Endothelial cell (in vitro differentiated cells): ENCODE measurements around the gene TMEM150A. TPM values are rescaled to one million over a fixed set of nuclear protein-coding genes. Genes with fewer than 3 reads are reported as not detected.

Experiments used
- DNase-seq: peaks from one replicate; pipeline ENCODE4 v3.0.0; 2021; ENCODE audit warnings: low spot score
- H3K27ac Mint-ChIP-seq: one replicate; pipeline ENCODE4 v1.8.0; 2021; ENCODE audit warnings: mixed read lengths, inconsistent platforms; ENCODE audit not compliant: unreplicated experiment
- H3K27me3 Mint-ChIP-seq: one replicate; pipeline ENCODE4 v1.8.0; 2021; ENCODE audit warnings: mild to moderate bottlenecking, moderate library complexity, mixed read lengths, inconsistent platforms; ENCODE audit not compliant: unreplicated experiment
- H3K36me3 Mint-ChIP-seq: one replicate; pipeline ENCODE4 v1.8.0; 2021; ENCODE audit warnings: mild to moderate bottlenecking, low read depth, mixed read lengths, inconsistent platforms; ENCODE audit not compliant: unreplicated experiment
- H3K4me1 Mint-ChIP-seq: one replicate; pipeline ENCODE4 v1.8.0; 2021; ENCODE audit warnings: mild to moderate bottlenecking, mixed read lengths, inconsistent platforms; ENCODE audit not compliant: unreplicated experiment
- H3K4me3 Mint-ChIP-seq: one replicate; pipeline ENCODE4 v1.8.0; 2021; ENCODE audit warnings: mild to moderate bottlenecking, mixed read lengths, inconsistent platforms; ENCODE audit not compliant: unreplicated experiment
- H3K9me3 Mint-ChIP-seq: one replicate; pipeline ENCODE4 v1.8.0; 2021; ENCODE audit warnings: mixed read lengths, inconsistent platforms; ENCODE audit not compliant: unreplicated experiment
- CTCF ChIP-seq: fragments of 200-600 bp; sonication (generic); IDR thresholded peaks from one replicate; pipeline ENCODE4 v1.5.0; 2021; ENCODE audit warnings: antibody characterized with exemption; ENCODE audit not compliant: unreplicated experiment
- total RNA-seq: library from RNA; stranded (reverse); fragmentation: NEBNext Ultra II Directional; extraction: Animal tissue kit (Norgen Biotek cat#: 25700); gene quantifications from one replicate; pipeline ENCODE4 v1.2.1, GENCODE V29; 2021; ENCODE audit not compliant: unreplicated experiment

The TMEM150A gene
- total RNA-seq, 1 donor from 2014 or later: 42.4 TPM

GRCh38 chr2:85649201-85650190, 47.0 kb upstream of the TMEM150A start:
- DNase-seq: no peak
- no peak overlapping the region for H3K4me3 Mint-ChIP-seq
- H3K36me3 Mint-ChIP-seq: peaks cover 55% of the 10 kb centered on the region
- H3K27me3 Mint-ChIP-seq: no peaks in the 10 kb centered on the region
- peak overlapping the region; percentile 10 for H3K27ac Mint-ChIP-seq
- H3K9me3 Mint-ChIP-seq: no peaks in the 10 kb centered on the region
- TF ChIP-seq CTCF: no peak
- peaks cover 8% of the 10 kb centered on the region for H3K4me1 Mint-ChIP-seq

GRCh38 chr2:85648619-85649018, 46.1 kb upstream of the TMEM150A start:
- DNase-seq: peak; percentile 49
- no peaks in the 10 kb centered on the region for H3K9me3 Mint-ChIP-seq
- TF ChIP-seq CTCF: peak; percentile 70
- H3K27ac Mint-ChIP-seq: no peak overlapping the region
- no peaks in the 10 kb centered on the region for H3K27me3 Mint-ChIP-seq
- H3K4me1 Mint-ChIP-seq: peaks cover 8% of the 10 kb centered on the region
- H3K36me3 Mint-ChIP-seq: peaks cover 51% of the 10 kb centered on the region
- peak overlapping the region; percentile 14 for H3K4me3 Mint-ChIP-seq

GRCh38 chr2:85647823-85648526, 45.5 kb upstream of the TMEM150A start:
- TF ChIP-seq CTCF: no peak
- no peak overlapping the region for H3K27ac Mint-ChIP-seq
- H3K27me3 Mint-ChIP-seq: no peaks in the 10 kb centered on the region
- peaks cover 8% of the 10 kb centered on the region for H3K4me1 Mint-ChIP-seq
- H3K36me3 Mint-ChIP-seq: peaks cover 48% of the 10 kb centered on the region
- no peak for DNase-seq
- H3K4me3 Mint-ChIP-seq: peak overlapping the region; percentile 10
- no peaks in the 10 kb centered on the region for H3K9me3 Mint-ChIP-seq

GRCh38 chr2:85646166-85646565, 43.7 kb upstream of the TMEM150A start:
- TF ChIP-seq CTCF: no peak
- Mint-ChIP-seq H3K27me3 (no peaks in the 10 kb centered on the region), H3K4me1 (peaks cover 10% of the 10 kb centered on the region), H3K4me3 (no peak overlapping the region), H3K9me3 (no peaks in the 10 kb centered on the region), H3K36me3 (peaks cover 53% of the 10 kb centered on the region), H3K27ac (no peak overlapping the region)
- DNase-seq: no peak
